Upper lobe of right lung (tissue), 1 donor: Measurements from ENCODE around the gene SPAG4. TPM values are rescaled to one million over a fixed set of nuclear protein-coding genes. Genes with fewer than 3 reads are reported as not detected.
A peak's percentile ranks its signal among the peaks of the same experiment; 100 is the strongest.

Experiments used
- ATAC-seq: fragments of 200-7000 bp; cut with Tn5 transposase; one replicate; pipeline ENCODE4 v1.9.1; 2020; ENCODE audit warnings: mild to moderate bottlenecking, moderate library complexity
- DNase-seq: peaks from one replicate; pipeline ENCODE4 v3.0.0-alpha.2; 2020
- H3K27ac ChIP-seq: fragments of 200-600 bp; one replicate; pipeline ENCODE4 v1.8.0; 2022
- H3K27me3 ChIP-seq: fragments of 200-600 bp; one replicate; pipeline ENCODE4 v1.8.0; 2022; ENCODE audit warnings: mild to moderate bottlenecking
- H3K36me3 ChIP-seq: fragments of 200-600 bp; one replicate; pipeline ENCODE4 v1.8.0; 2022
- H3K4me1 ChIP-seq: fragments of 200-600 bp; one replicate; pipeline ENCODE4 v1.8.0; 2022
- H3K4me3 ChIP-seq: fragments of 200-600 bp; one replicate; pipeline ENCODE4 v1.8.0; 2022; ENCODE audit warnings: mild to moderate bottlenecking
- H3K9me3 ChIP-seq: fragments of 200-600 bp; one replicate; pipeline ENCODE4 v1.8.0; 2022
- CTCF ChIP-seq: fragments of 200-600 bp; IDR thresholded peaks from one replicate; pipeline ENCODE4 v1.8.0; 2022; ENCODE audit warnings: antibody characterized with exemption
- intact Hi-C: fragments of 100-400 bp; cut with DNase I; formaldehyde crosslinking; loops from one replicate; pipeline ENCODE4 v1.11.0; 2022
- total RNA-seq: library from RNA; stranded (reverse); fragmentation: NEBNext Ultra II Directional; extraction: Animal tissue kit (Norgen Biotek cat#: 25700); gene quantifications from one replicate; pipeline ENCODE4 v1.2.1, GENCODE V29; 2021
- donor health status: DM: no; HTN: yes; CAD: no; lungs with severe emphysema.

SPAG4 gene
- total RNA-seq, 1 donor from 2014 or later, result 2.9 TPM

DNA sequence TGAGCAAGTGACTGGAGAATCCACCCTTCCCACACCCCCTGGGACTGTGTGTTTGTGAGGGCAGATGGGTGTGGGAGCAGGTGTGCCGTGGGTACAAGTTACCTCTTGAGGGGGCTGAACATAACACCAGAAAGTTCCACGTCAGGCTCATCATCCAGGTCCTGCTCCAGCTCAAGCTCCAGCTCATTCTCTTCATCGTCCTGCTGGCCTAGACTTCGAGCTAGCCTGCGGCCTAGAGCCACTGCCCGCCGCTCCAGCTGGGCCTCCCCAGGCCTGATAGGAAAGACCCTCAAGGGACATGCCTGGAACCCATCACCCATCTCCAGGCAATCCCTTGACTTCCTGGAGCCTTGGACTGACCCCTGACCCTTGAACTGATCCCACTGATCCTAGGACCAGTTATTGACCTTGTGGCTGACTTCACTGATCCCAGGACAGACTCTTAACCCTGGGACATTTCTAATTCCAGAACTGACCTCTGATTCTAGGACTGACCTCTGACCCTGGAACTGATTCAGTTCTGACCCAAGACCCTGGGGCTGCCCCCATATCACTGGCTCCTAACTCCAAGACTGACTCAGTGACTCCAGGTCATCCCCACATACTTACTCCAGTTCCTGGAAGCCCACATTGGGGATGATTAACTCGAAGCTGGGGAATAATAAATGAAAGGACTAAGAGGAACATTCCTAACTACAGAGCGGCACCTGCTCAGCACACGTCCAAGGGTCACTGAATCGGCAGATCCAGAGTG is 11.8 kb upstream of the SPAG4 start:
- Histone ChIP-seq H3K9me3 (no peaks in the 10 kb centered on the region), H3K36me3 (no peaks in the 10 kb centered on the region), H3K27ac (no peak overlapping the region), H3K4me1 (peaks cover 13% of the 10 kb centered on the region), H3K4me3 (no peak overlapping the region), H3K27me3 (peaks cover 15% of the 10 kb centered on the region)
- DNase-seq (peak; percentile 42), ATAC-seq (no peak)
- intact Hi-C loops, result no loop called here
- no peak for TF ChIP-seq CTCF

DNA sequence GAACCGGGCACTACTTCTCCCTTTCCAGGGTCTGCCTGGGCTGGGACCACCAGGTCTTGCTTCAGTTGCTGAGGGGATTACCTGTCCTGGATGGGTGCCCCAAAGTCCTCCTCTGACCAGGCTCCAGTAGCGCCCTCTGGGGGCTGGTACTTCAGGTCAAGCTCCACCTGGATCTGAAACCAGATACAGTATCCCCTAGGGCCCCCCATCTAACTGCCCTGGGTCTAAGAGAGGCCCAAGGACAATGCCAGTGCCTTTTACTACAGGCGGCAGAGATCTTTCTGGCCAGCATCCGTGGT is 11.2 kb upstream of the SPAG4 start:
- peak; percentile 27 for TF ChIP-seq CTCF

GRCh38 chr20:35606127-35606526 is 9.5 kb upstream of the SPAG4 start:
- DNase-seq (peak; percentile 34), ATAC-seq (no peak)
- no peak overlapping the region for H3K4me3 ChIP-seq
- no peaks in the 10 kb centered on the region for H3K36me3 ChIP-seq
- no peak overlapping the region for H3K27ac ChIP-seq
- H3K4me1 ChIP-seq, result peaks cover 7% of the 10 kb centered on the region
- no peaks in the 10 kb centered on the region for H3K9me3 ChIP-seq
- intact Hi-C loops, result no loop called here
- TF ChIP-seq CTCF, result no peak
- peaks cover 2% of the 10 kb centered on the region for H3K27me3 ChIP-seq

More for the DNA sequence above, 11.2 kb upstream of the SPAG4 start:
- Histone ChIP-seq H3K9me3 (no peaks in the 10 kb centered on the region), H3K27ac (no peak overlapping the region), H3K36me3 (no peaks in the 10 kb centered on the region), H3K4me3 (no peak overlapping the region), H3K27me3 (peaks cover 15% of the 10 kb centered on the region), H3K4me1 (peaks cover 13% of the 10 kb centered on the region)
- DNase-seq, result peak; percentile 65
- no peak for ATAC-seq
- intact Hi-C loops, result no loop called here

- Histone ChIP-seq H3K4me1 (no peaks in the 10 kb centered on the region), H3K27ac (no peak overlapping the region), H3K27me3 (no peaks in the 10 kb centered on the region), H3K9me3 (no peaks in the 10 kb centered on the region), H3K36me3 (no peaks in the 10 kb centered on the region), H3K4me3 (no peak overlapping the region)
- TF ChIP-seq CTCF, result no peak
- peak; percentile 82 for ATAC-seq
- intact Hi-C loops, result no loop called here
- DNase-seq, result peak; percentile 85
Observed at GRCh38 chr20:35607003-35607735, 8.5 kb upstream of the SPAG4 start.

DNA sequence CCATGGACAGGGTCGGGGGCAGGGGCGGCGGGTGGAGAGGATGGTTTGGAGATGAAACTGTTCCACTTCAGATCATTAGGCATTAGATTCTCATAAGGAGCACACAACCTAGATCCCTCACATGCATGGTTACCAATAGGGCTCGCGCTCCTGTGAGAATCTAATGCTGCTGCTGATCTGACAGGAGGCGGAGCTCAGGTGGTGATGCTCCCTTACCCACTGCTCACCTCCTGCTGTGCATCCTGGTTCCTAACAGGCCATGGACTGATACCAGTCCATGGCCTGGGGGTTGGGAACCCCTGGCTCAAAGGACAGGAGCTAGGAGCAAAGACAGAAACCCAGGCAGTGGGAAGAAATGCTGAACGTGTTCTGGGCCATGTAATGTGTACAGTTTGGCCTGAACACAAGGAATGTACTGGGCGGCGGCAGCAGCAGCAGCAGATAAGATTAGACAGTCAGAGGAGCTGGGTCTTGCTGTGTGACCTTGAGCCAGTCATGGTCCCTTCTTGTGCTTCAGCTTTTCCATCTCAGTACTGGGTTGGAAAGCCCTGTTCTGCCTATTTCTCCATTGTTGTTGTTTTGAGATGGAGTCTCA is 4.7 kb upstream of the SPAG4 start:
- H3K27me3 ChIP-seq, result no peaks in the 10 kb centered on the region
- no peaks in the 10 kb centered on the region for H3K36me3 ChIP-seq
- H3K4me3 ChIP-seq, result no peak overlapping the region
- intact Hi-C loops, result no loop called here
- no peak for ATAC-seq
- no peaks in the 10 kb centered on the region for H3K9me3 ChIP-seq
- H3K4me1 ChIP-seq, result peaks cover 5% of the 10 kb centered on the region
- DNase-seq, result no peak
- no peak overlapping the region for H3K27ac ChIP-seq
- TF ChIP-seq CTCF, result no peak
